Embryonic facial prominence (tissue), 1 donor: ENCODE data around the gene LYRM4.

ENCODE experiments used
- DNase-seq: peaks from one replicate; pipeline ENCODE4 v3.0.0-alpha.2; 2016; ENCODE audit errors: extremely low spot score

Gene LYRM4

DNA sequence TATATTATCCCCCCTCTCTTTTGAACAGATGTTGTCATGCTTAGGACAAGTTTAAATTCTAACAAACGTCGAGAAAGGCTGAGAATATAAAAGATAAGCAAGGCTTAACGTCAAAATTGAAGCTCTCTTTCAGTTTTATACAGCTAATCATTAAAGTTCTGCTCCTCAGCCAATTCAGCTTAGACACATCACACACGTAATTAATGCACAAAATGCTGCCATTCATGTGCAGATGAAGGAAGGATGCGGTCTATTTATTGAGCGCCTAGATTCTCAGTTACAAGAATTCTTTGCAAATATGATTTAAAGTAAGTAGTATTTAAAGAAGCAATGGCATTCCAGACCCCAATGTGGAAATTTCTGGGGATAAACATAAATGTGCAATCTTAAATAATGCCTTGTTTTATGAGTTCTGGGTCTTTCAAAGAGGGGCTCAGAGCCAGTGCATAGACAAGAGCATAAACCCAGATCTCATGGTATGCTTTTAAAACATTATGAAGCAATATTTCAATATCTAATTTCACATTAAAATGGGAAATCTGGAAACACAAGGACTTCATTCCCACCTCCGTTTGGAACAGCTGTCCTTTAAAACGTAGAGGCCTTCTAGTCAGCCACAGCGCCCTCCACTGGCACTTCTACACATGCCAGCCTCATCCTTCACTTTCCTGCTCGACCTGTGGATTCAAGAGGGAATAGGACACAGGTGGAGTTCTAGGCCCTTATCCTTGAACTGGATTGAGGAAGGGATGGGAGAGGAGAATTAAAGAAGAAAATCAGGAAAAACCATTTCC lies 85.8 kb downstream of the LYRM4 start:
- DNase-seq: no peak

DNA sequence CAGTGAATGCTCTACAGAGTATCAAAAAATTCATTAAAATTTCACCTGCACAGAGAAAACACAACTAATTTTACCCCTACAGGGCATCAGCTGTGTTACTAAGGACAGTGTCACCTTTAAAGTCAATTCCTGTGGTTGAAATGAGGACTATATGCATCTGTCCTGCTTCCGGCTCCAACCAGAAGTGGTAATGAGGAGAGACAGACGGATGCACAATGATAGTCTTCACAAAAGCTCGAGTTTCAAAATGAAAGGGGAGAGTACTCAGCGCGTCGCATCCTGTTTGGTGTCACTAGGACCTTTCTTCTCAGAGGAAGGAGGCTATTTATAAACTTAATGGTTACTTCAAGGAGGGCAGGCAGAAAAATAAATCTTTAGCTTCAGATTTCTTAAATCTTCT lies 86.5 kb downstream of the LYRM4 start:
- DNase-seq: no peak

DNA sequence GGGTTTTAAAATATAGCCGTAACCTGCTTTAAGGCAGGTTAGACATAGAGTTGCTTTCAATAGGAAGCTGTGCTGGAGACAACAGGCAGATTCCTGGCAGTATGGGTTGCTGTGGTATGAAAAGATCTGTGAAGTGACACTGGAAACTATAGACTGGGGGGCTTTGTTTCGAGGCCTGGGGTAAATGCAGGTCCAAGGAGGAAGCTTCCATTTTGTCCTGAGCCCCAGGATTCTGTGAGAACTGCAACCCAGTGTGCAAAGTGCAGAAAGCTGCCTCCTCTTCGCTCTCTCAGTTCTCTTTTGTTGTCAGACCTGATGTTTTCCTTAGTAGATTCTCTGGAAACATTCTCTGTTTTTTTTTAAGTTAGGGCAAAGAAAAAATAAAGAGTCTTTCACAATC lies 86.9 kb downstream of the LYRM4 start:
- no peak for DNase-seq

DNA sequence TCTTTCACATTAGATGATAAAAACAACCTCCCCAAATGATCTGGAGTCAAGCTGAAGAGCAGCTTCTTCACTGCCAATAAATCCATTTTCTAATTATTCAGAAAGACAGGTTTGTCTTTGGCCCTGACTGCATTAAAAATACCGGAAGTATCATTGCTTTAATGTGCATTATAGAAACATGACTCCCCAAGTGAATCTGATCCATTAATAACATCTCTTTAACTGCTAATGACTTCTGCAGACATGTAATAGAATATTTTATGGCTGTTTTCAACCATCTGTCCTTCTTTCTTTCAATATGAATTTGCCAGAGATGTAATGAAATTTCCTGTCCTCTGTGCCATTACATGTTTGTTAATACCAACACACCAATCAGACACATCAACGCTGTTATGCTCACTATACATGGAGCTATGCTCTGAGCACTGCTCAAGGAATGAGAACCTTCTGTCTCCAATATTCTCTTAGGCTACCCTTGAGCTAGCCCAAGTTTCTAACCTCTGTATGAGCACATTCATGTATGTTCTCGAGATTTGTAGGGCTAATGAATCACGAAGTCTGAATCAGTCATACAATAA lies 87.8 kb downstream of the LYRM4 start:
- no peak for DNase-seq

DNA sequence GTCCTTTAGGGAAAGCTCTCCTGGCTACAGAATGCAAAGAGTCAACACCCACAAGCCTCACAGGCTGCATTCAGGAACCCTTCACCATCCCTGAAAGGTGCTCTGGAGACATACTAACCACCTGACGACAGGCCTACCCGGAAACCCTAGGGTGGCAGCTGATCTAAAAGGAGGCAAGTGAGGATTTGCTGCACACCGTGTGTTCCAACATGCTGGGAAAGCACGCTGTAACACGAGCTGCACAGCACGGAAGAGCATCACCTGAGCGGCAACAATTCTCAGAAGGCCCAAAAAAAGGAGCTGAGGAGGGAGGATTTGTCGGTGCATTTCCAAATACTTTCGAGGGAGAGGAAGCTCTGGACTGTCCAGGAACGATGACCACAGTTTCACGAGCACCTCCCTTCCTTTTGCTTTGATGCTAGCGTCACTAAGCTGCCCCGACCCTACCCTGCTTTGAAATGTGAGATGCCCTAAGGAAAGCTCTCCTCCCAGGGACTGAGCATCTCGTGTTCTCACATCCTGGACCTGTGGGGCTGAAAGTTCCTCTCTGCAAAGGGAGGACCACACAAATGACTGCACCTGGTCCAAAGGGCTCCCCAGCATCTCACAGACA lies 88.6 kb downstream of the LYRM4 start:
- DNase-seq: no peak

DNA sequence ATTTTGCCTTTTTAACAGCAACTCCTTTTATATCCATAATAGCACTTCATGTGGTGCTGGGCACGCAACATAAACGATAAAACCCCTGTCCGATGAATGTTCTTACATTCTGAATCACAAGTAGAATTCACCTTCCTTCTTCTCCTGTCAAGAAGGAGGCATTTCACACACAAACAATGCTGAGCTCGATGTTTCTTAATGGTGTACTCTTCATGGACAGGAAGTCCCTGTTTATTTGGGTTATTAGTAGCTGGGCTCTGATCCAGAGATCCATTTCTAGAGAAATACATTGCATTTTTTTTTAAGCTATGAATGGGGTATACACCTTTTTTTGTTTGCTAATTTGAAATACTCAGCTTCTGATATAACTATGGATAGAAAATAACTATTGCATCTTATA lies 93.2 kb downstream of the LYRM4 start:
- DNase-seq: no peak

DNA sequence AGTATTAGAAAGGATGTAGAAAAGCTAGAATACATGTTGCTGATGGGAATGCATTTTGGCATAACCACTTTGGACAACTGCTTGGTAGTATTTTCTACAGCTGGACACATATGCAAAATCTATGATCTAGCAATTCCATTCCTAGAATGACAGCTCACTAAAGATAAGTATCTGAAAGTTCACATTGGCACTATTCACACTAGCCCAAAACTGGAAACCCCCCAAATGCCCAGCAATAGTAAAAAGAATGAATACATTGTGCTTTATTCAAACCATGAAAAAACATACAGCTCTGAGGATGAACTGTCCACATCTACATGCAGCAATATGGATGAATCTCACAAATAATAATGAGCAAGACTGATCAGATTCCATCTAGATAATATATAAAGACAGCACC lies 96.7 kb downstream of the LYRM4 start:
- DNase-seq: no peak

DNA sequence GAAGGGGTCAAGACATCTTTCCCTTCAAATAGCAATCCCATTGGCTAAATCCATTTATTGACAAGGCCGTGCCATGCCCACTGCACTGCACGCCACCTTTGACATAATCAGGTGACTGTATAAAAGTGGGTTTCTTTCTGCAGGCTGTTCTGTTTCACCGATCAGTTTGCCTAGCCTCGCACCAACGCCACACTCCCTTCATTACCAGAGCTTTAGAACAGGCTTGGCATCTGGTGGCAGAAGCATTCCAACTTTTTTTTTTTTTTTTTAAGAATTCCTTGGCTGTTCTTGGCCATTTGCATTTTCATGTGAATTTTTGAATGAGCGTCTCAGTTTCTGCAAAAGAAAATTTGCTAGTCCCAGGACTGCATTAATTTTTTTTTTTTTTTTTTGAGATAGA lies 97.5 kb downstream of the LYRM4 start:
- DNase-seq: no peak

DNA sequence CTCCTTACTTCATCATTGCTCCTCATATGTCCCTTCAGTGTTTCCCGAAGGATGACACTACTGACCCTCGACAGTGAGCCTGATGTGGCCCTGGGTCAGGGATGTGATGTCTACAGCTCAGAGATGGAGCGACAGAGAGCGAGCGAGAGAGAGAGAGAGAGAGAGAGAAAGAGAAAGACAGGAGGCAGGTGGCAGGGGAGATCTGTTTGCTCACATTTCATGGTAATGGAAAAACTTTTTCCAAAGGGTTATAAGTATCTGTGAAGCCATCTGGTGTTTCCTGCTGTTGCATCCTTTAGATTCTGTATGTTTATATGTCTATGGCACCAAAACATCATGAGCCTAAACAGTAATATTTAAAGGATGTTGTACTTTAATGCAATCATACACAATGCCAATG lies 98.4 kb downstream of the LYRM4 start:
- no peak for DNase-seq

DNA sequence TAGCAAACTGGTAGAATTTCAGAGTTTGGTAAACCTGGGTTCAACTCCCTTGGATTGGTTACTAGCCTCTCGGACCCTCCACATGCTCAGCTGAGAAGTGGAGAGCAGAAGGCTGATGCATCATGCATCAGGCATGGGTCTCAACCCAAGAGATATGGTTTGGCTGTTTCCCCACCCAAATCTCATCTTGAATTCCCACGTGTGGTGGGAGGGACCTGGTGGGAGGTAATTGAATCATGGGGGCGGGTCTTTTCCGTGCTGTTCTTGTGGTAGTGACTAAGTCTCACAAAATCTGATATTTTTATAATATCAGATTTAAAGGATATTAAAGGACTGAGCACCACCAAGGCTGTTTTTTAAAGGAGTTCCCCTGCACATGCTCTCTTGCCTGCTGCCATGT lies 100.5 kb downstream of the LYRM4 start:
- DNase-seq: no peak

DNA sequence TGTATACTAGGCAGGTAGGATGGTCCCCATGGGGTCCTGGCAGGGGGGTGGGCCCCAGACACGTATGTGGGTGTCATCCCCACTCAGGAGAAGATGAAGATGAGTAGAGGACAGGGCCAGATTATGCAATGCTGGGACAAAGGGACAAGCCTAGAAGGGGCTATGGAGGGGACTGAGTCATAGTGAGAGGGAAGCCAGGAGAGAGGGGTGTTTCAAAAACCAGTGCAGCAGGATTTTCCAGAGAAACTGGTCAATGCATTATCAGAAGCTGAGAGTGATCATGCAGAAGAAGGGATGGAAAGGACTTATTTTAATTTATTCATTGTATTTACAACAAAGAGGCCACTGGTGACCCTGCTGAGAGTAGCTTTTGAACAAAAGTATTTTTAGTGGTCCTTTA lies 101.6 kb downstream of the LYRM4 start:
- no peak for DNase-seq

DNA sequence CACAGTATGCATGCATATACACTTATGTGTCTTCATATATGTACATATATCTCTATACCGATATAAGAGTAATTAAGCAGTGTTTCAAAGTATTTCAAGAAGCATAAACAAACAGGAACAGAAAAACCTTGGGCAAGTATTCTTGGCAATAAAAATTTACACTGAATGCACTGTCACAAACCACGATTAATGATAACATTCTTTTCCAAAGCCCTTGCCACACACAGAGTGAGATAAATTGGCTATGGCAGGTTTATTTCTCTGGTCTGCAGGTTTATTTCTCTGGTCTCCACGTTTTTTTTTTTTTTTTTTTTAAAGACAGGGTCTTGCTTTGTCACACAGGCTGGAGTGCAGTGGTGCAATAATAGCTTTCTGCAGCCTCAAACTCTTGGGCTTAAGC lies 102.6 kb downstream of the LYRM4 start:
- DNase-seq: no peak

DNA sequence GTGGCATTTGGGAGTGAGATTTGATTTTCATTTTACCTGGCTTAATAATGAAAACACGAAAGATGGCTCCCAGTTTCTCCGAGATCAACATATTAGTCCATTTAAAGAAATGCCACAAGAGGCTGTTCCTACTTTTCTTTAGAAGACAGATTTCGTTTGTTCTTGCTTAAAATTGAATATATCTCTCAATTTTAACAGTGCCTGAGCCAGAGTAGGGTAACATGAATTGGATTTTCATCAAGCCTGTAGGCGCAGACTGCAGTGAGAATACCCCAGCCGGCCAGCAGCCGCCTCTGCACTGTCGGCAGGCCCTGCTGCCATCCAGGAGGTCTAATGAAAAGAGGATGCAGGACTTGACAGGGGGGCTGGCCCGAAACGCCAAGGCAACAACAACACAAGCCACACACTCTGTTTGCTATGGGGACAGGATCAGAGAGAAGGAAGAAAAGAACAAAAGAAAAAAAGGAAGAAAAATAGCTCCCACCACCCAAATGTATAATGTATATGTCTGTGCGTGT lies 103.1 kb downstream of the LYRM4 start:
- no peak for DNase-seq

DNA sequence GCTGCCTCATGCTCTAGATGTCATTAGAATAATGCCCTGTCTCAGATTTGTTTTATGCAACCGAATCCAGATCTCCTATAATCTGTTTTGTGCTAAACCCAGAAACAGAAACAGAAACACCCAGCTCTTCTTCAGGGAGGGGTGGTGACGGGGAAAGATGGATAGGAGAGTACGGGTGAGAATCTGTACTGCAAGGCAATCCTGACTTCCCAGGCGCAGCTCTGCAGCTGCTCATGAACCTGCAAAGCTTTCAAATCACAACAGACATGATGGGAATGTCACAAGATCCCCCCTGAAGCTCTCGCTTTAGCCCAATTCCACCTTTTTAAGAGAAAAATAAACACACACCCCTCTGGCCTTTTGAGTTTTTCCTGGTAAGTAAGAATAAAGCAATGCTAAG lies 104.1 kb downstream of the LYRM4 start:
- DNase-seq: no peak

DNA sequence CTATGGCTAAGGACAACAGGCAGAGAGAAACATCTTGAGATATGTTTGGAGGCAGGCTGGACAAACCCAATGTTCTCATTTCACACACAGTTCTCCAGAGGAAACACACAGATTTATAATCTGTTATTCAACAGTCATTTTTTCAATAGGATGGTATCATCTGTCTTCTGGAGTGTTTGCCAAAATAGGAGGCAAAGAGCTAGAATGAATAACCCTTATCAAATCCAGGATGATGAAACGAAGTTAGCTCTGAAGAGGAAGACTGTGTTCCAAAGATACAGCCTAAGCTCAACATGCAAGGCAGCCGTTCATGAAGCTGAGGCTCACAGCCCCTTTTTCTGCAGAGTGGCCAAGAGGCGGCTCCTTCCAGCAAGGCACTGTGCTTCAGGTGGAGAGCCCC lies 104.8 kb downstream of the LYRM4 start:
- no peak for DNase-seq

DNA sequence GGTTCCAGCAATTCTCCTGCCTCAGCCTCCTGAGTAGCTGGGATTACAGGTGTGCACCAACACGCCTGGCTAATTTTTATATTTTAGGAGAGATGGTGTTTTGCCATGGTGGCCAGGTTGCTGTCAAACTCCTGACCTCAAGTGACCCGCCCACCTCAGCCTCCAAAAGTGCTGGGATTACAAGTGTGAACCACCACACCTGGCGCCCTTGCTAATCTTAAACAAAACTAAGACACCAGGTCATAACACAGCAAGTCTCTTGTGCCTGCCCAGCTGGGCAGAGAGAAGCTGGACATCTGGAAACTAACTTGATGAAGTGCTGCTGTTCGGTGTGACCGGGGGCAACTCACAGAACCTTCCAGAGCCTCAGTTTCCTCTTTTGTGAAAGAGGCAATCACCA lies 107.6 kb downstream of the LYRM4 start:
- DNase-seq: no peak

DNA sequence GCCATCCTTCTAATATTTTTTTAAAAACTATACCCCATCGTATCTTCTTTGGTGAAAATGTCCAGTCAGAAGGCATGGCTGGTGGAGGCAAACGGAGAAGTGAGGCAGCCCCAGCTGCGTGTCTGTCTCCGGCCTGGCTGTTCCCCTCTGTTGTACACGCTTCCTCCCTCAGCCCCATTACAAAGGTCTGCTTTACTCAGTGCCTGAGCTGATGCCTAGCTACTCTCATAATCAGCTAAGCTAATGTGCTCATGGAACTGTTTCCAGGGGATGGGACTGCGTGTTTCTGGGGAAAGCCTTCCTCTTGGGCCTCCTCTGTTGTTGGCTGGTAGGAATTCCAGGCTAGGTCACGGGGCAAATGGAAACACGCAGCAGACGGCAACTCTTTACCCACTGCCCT lies 108.3 kb downstream of the LYRM4 start:
- DNase-seq: no peak

DNA sequence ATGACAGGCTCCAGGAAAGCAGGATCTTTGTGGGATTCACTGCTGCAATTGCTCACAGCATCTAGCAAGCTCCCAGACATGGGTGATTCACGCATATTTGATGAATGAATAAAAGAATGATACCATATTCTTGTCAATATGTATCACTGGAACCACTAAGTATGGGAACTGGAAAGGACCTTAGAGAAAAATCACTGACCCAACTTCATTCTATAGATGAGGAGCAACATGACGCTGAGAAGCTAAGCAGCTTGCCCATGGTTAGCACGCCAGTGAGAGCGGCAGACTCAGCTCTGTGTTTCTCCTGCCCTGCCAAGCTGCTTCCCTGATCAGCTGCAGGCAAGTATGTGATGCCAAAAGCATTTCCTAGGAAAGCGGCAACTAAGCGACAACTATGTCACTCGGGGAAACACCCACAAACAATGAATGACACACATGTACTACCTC lies 108.8 kb downstream of the LYRM4 start:
- DNase-seq: no peak

DNA sequence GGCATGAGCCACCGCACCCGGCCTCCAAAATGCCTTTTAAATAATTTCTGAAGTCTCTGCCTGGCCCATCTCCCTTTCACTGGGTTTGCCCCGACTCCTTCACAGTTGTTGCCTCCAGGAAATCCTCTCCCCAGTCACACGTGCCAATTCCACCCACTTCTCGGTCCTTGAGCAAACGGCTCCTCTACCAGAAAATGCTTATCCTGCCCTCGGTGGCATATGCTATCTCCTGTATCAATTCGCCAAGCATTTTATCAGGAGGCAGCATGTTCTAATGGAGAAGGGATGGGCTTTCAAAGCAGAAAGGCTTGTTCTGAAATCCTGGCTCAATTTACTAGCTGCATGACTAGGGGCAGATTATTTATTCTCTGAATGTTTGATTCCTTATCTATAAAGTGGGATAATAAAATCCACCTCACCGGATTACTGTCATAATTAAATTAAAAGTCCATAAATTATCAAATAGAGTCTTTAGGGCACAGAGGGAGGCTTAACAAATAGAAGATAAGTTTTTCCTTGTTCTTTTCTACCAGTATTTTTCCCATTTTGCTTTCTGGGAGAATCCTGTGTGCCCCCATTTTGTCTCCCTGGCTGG lies 109.3 kb downstream of the LYRM4 start:
- DNase-seq: no peak

DNA sequence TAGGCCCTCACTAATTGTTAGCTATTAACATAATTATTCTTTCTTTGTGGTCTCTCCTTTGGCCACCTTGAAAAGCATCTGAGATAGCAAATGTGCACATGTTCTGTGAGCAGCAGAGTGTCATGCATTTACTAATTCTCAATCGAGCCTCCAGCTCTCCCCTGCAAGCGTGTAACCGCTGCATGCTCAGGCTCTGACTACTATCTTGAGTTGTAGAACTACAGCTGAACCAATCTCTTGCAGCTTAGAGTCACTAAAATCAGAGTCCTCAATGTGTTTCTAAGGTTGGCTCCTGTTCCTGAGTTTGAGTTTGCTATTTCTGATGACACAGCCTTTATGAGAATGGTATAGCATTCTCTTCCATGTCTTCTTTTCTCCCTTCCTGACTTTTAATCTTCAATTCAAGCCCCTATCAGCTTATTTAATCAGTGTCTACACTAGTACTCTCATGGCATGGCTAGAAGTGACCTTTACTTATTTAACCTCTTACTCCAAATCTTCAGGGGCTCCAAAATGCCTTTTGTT lies 110.1 kb downstream of the LYRM4 start:
- DNase-seq: no peak

DNA sequence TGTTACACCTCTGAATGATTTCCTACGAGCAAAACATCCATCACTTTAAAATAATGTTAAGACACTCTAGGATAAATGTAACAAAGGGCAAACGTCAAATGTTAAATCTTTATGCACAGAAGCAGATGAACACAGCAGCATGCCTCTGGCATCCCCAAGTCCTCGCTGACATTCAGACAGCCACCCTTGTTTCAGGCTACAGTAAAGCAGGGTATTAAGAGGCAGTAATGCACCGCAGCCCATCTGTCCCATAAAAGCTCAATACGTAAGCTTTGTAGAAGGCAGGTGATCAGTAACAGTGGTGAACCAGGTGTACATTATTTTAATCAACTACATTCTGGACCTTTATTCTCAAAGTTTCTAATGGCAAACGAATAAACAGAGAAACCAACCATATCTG lies 110.9 kb downstream of the LYRM4 start:
- no peak for DNase-seq

DNA sequence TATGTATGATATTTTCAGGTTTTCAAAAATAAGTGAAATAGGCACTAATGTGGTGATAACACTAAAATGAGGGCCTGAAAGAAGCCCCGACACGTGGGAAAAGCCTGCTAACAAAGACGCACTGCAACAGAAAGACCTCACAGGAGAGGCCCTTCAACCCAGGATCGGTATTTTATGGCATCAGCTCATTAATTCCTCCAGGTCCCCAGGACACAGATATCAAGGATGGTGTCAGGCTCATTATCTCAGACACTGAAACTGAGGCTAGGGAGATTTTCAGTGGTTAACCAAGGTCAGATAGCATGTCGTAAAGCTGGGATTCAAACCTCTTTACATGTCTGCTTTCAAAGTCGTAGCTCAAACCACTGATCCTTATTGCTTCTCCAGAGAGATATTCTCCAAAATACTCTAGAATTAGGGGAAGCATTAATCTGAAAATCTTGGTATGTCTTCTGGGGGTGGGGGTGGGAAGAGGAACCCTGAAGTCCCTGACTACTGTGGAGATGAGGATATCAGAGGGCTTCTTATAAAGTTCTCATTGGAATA lies 111.5 kb downstream of the LYRM4 start:
- no peak for DNase-seq
